PC-3 (cell line): ENCODE results near the gene ZNF407. TPM values are rescaled to one million over a fixed set of nuclear protein-coding genes. Genes with fewer than 3 reads are reported as not detected.

Experiments used
- ATAC-seq: fragments of 200-7000 bp; cut with Tn5 transposase; 2 replicates; pipeline ENCODE4 v1.9.1; 2020; ENCODE audit warnings: mild to moderate bottlenecking, moderate library complexity
- BruUV-seq: library from RNA; stranded (reverse); fragments of 400-500 nt; replicated peaks from 2 replicates; lab custom pipeline; 2021; lab: Mats Ljungman, UMichigan
- CTCF ChIA-PET: fragments of 300-600 bp; sonication (Branson Sonifier 250); formaldehyde crosslinking; loops from one replicate; lab custom pipeline; 2022; ENCODE audit warnings: antibody characterized with exemption; lab: Charles Lee
- POLR2A ChIA-PET: fragments of 300-600 bp; sonication (Branson Sonifier 250); formaldehyde crosslinking; loops from one replicate; lab custom pipeline; 2022; ENCODE audit warnings: antibody characterized with exemption; ENCODE audit not compliant: unreplicated experiment; lab: Charles Lee
- DNase-seq: peaks from one replicate; pipeline ENCODE4 v3.0.0-alpha.2; 2015
- H2AFZ ChIP-seq: fragments of 300-600 bp; sonication (generic); 2 replicates; pipeline ENCODE4 v1.6.0; 2016; ENCODE audit warnings: antibody characterized with exemption, low read length
- H3F3A ChIP-seq: fragments of 300-600 bp; sonication (generic); one replicate; pipeline ENCODE4 v1.6.0; 2017; ENCODE audit warnings: antibody characterized with exemption, low read length, control low read depth, mild to moderate bottlenecking; ENCODE audit not compliant: unreplicated experiment
- H3K27ac ChIP-seq: fragments of 300-600 bp; sonication (generic); 2 replicates; pipeline ENCODE4 v1.5.1; 2016; ENCODE audit warnings: mild to moderate bottlenecking, low read length
- H3K27me3 ChIP-seq: fragments of 300-600 bp; sonication (generic); 2 replicates; pipeline ENCODE4 v1.6.1; 2016; ENCODE audit warnings: low read length, mixed read lengths
- H3K36me3 ChIP-seq: fragments of 300-600 bp; sonication (generic); 2 replicates; pipeline ENCODE4 v1.6.1; 2016; ENCODE audit warnings: low read depth, mixed run types, low read length, mixed read lengths
- H3K4me1 ChIP-seq: fragments of 300-600 bp; sonication (generic); 2 replicates; pipeline ENCODE4 v1.5.1; 2016; ENCODE audit warnings: low read length; ENCODE audit not compliant: insufficient read depth
- H3K4me2 ChIP-seq: fragments of 300-600 bp; sonication (generic); 2 replicates; pipeline ENCODE4 v1.6.0; 2016; ENCODE audit warnings: low read length
- H3K4me3 ChIP-seq: fragments of 300-600 bp; sonication (generic); 2 replicates; pipeline ENCODE4 v1.5.1; 2016; ENCODE audit warnings: mild to moderate bottlenecking, low read length, mixed read lengths
- H3K79me2 ChIP-seq: fragments of 300-600 bp; sonication (generic); 2 replicates; pipeline ENCODE4 v1.6.1; 2017; ENCODE audit warnings: low read length, mixed read lengths
- H3K9ac ChIP-seq: fragments of 300-600 bp; sonication (generic); 2 replicates; pipeline ENCODE4 v1.6.0; 2016; ENCODE audit warnings: mild to moderate bottlenecking, low read length
- H3K9me2 ChIP-seq: fragments of 300-600 bp; sonication (generic); replicated peaks from 2 replicates; pipeline ENCODE4 v1.6.1; 2016; ENCODE audit warnings: mixed run types, low read length, mixed read lengths
- H3K9me3 ChIP-seq: fragments of 300-600 bp; sonication (generic); 2 replicates; pipeline ENCODE4 v1.6.1; 2016; ENCODE audit warnings: low read length, mixed read lengths
- H4K20me1 ChIP-seq: fragments of 300-600 bp; sonication (generic); 2 replicates; pipeline ENCODE4 v1.6.1; 2016; ENCODE audit warnings: low read length, mixed read lengths
- CTCF ChIP-seq: fragments of 300-600 bp; sonication (generic); conservative IDR thresholded peaks from 2 replicates; pipeline ENCODE4 v1.5.1; 2017; ENCODE audit warnings: antibody characterized with exemption, low read depth, mild to moderate bottlenecking, low read length
- EZH2 ChIP-seq: fragments of 300-600 bp; sonication (generic); IDR thresholded peaks from one replicate; pipeline ENCODE4 v1.6.1; 2017; ENCODE audit warnings: antibody characterized with exemption, mild to moderate bottlenecking, low read length; ENCODE audit not compliant: unreplicated experiment
- EZH2phosphoT487 ChIP-seq: fragments of 300-600 bp; sonication (generic); IDR thresholded peaks from 2 replicates; pipeline ENCODE4 v1.6.1; 2018; ENCODE audit warnings: mild to moderate bottlenecking, antibody characterized with exemption, low read length, borderline replicate concordance
- intact Hi-C: fragments of 100-400 bp; cut with micrococcal nuclease; formaldehyde crosslinking; loops from 2 replicates; pipeline ENCODE4 v1.9.0; 2023
- total RNA-seq: library from RNA; depleted of rRNA; stranded (reverse); fragments of >200 nt; gene quantifications from 2 replicates; pipeline ENCODE4 v1.2.3, GENCODE V29; 2014

Gene ZNF407
- total RNA-seq, 1 experiment from 2014 or later, result 9.3 TPM

- no TSS peak for BruUV-seq
Observed at GRCh38 chr18:75086494-75087034, 488.9 kb downstream of the ZNF407 start.

GRCh38 chr18:75087119-75088020 is 489.7 kb downstream of the ZNF407 start:
- ATAC-seq (no peak), DNase-seq (no peak)
- Histone ChIP-seq H3K4me3 (no peak overlapping the region), H3K4me1 (no peaks in the 10 kb centered on the region), H3F3A (no peaks in the 10 kb centered on the region), H3K4me2 (no peak overlapping the region), H2AFZ (no peak overlapping the region), H4K20me1 (no peaks in the 10 kb centered on the region), H3K27ac (no peak overlapping the region), H3K9me2 (no peaks in the 10 kb centered on the region), H3K79me2 (no peaks in the 10 kb centered on the region), H3K9ac (no peak overlapping the region), H3K27me3 (no peaks in the 10 kb centered on the region), H3K9me3 (no peaks in the 10 kb centered on the region), H3K36me3 (no peaks in the 10 kb centered on the region)
- TF ChIP-seq EZH2 (no peak), CTCF (no peak), EZH2phosphoT487 (no peak)
- CTCF ChIA-PET, result no interaction called here
- BruUV-seq, result no TSS peak
- intact Hi-C loops, result no loop called here
- POLR2A ChIA-PET, result no interaction called here

More at GRCh38 chr18:75086494-75087034, 488.9 kb downstream of the ZNF407 start:
- Histone ChIP-seq H2AFZ (no peak overlapping the region), H3F3A (no peaks in the 10 kb centered on the region), H3K4me1 (no peaks in the 10 kb centered on the region), H3K27me3 (no peaks in the 10 kb centered on the region), H3K27ac (no peak overlapping the region), H3K4me2 (no peak overlapping the region), H3K4me3 (no peak overlapping the region), H3K79me2 (no peaks in the 10 kb centered on the region), H3K36me3 (no peaks in the 10 kb centered on the region), H4K20me1 (no peaks in the 10 kb centered on the region), H3K9me2 (no peaks in the 10 kb centered on the region), H3K9me3 (no peaks in the 10 kb centered on the region), H3K9ac (no peak overlapping the region)
- TF ChIP-seq EZH2, result no peak
- no peak for TF ChIP-seq CTCF
- TF ChIP-seq EZH2phosphoT487, result no peak
- ATAC-seq, result no peak
- DNase-seq, result no peak
- CTCF ChIA-PET, result no interaction called here
- intact Hi-C loops, result no loop called here
- POLR2A ChIA-PET, result no interaction called here

GRCh38 chr18:75088021-75088506 is 490.4 kb downstream of the ZNF407 start:
- Histone ChIP-seq H3F3A (no peaks in the 10 kb centered on the region), H4K20me1 (no peaks in the 10 kb centered on the region), H3K9ac (no peak overlapping the region), H3K27ac (no peak overlapping the region), H3K27me3 (no peaks in the 10 kb centered on the region), H3K36me3 (no peaks in the 10 kb centered on the region), H3K4me3 (no peak overlapping the region), H3K4me2 (no peak overlapping the region), H2AFZ (no peak overlapping the region), H3K9me3 (no peaks in the 10 kb centered on the region), H3K79me2 (no peaks in the 10 kb centered on the region), H3K9me2 (no peaks in the 10 kb centered on the region), H3K4me1 (no peaks in the 10 kb centered on the region)
- intact Hi-C loops, result no loop called here
- POLR2A ChIA-PET, result no interaction called here
- no peak for TF ChIP-seq EZH2phosphoT487
- no peak for TF ChIP-seq CTCF
- TF ChIP-seq EZH2, result no peak
- no peak for ATAC-seq
- BruUV-seq, result no TSS peak
- CTCF ChIA-PET, result no interaction called here
- no peak for DNase-seq
